Uterus (tissue), 4 donors: ENCODE measurements around the gene MS4A15. TPM values are rescaled to one million over a fixed set of nuclear protein-coding genes. Genes with fewer than 3 reads are reported as not detected.

Experiments
- DNase-seq, 2 donors: peaks; one replicate each; pipeline ENCODE4 v3.0.0-alpha.2; 2019 to 2020
- H3K27ac ChIP-seq, 2 donors: fragments of 200-600 bp; sonication (generic); 1 replicate in 1 of 2; 2 replicates in 1 of 2; pipeline ENCODE4 v1.5.1; 2016 to 2018
- H3K27me3 ChIP-seq, 2 donors: fragments of 200-600 bp; sonication (generic); one replicate each; pipeline ENCODE4 v1.5.1; 2018 to 2019; ENCODE audit warnings: control low read depth in 1 of 2
- H3K36me3 ChIP-seq, 2 donors: fragments of 200-600 bp; sonication (generic); one replicate each; pipeline ENCODE4 v1.5.1; 2019; ENCODE audit warnings: control low read depth in 1 of 2
- H3K4me1 ChIP-seq, 2 donors: fragments of 200-600 bp; sonication (generic); one replicate each; pipeline ENCODE4 v1.5.1; 2018 to 2019; ENCODE audit warnings: control low read depth in 1 of 2
- H3K4me3 ChIP-seq, 2 donors: fragments of 200-600 bp; sonication (generic); 1 replicate in 1 of 2; 2 replicates in 1 of 2; pipeline ENCODE4 v1.5.1; 2018 to 2019; ENCODE audit warnings: mild to moderate bottlenecking in 1 of 2
- H3K9me3 ChIP-seq, 2 donors: fragments of 200-600 bp; sonication (generic); one replicate each; pipeline ENCODE4 v1.5.1; 2019; ENCODE audit warnings: control low read depth in 1 of 2
- CTCF ChIP-seq, 4 experiments: fragments of 200-600 bp in 2 of 4; fragments of 450-650 bp in 2 of 4; sonication (generic) in 2 of 4; IDR thresholded peaks; one replicate each; pipeline ENCODE4 v1.5.1; 2016 to 2019; ENCODE audit warnings: antibody characterized with exemption in 4 of 4, mild to moderate bottlenecking in 2 of 4, moderate library complexity in 1 of 4
- POLR2A ChIP-seq, 2 donors: fragments of 450-650 bp; IDR thresholded peaks; one replicate each; pipeline ENCODE4 v1.6.1; 2016; ENCODE audit warnings: antibody characterized with exemption in 2 of 2, mild to moderate bottlenecking in 1 of 2, moderate library complexity in 1 of 2
- intact Hi-C: fragments of 100-400 bp; cut with DNase I; formaldehyde crosslinking; loops from one replicate; pipeline ENCODE4 v1.15.1; 2023; ENCODE audit warnings: low total_unique reads
- total RNA-seq, 4 donors: library from RNA; depleted of rRNA in 3 of 4; stranded (reverse); fragments of >200 nt in 3 of 4; gene quantifications; one replicate each; pipeline versions ENCODE4 v1.1.0 to v1.2.4, GENCODE V29; 2014 to 2023
- donor health status: DM: yes; HTN: yes; CAD: no.

MS4A15 gene
- total RNA-seq, 4 donors from 2014 or later = not detected

GRCh38 chr11:60761436-60762190, 4.9 kb downstream of the MS4A15 start:
- no peaks in the 10 kb centered on the region for H3K4me1 ChIP-seq
- intact Hi-C loops = no loop called here
- H3K4me3 ChIP-seq = no peak overlapping the region
- DNase-seq = no peak
- no peak overlapping the region for H3K27ac ChIP-seq
- TF ChIP-seq CTCF (IDR thresholded peaks at IDR 0.05) (no peak), POLR2A (IDR thresholded peaks at IDR 0.05) (no peak)
- no peaks in the 10 kb centered on the region for H3K27me3 ChIP-seq
- no peaks in the 10 kb centered on the region for H3K36me3 ChIP-seq
- H3K9me3 ChIP-seq = no peaks in the 10 kb centered on the region

- intact Hi-C loops = no loop called here
- H3K4me3 ChIP-seq = no peak overlapping the region
- no peak overlapping the region for H3K27ac ChIP-seq
- no peak for DNase-seq
- TF ChIP-seq POLR2A (IDR thresholded peaks at IDR 0.05) (no peak), CTCF (IDR thresholded peaks at IDR 0.05) (no peak)
- no peaks in the 10 kb centered on the region for H3K9me3 ChIP-seq
- no peaks in the 10 kb centered on the region for H3K4me1 ChIP-seq
- H3K36me3 ChIP-seq = no peaks in the 10 kb centered on the region
- H3K27me3 ChIP-seq = no peaks in the 10 kb centered on the region
Measured at GRCh38 chr11:60762851-60763691, 6.4 kb downstream of the MS4A15 start.

DNA sequence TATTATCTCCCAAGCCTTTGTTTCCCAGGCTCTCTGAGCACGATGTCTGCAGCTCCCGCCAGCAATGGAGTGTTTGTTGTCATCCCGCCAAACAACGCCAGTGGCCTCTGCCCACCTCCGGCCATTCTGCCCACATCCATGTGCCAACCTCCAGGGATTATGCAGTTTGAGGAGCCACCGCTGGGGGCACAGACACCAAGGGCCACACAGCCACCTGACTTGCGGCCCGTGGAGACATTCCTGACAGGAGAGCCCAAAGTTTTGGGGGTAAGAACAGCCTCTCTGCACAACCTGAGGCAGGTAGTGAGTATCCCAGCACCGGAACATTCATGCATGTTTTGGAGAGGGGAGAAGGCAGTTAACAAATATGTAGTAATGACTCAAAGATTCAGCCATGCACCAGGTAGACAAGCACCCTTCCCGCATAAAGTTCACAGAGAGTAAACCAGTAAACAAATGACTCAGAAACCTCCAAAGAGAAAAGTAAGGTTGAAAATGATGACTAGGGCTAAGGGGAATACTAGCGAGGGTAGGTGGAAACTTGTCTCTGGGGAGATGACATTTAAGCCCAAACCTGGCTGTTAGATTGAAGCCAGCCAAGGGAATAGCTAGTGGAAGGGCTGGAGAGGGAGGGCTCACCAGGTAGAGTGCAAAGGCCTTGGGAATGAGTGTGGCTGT, 7.2 kb downstream of the MS4A15 start:
- DNase-seq = no peak
- intact Hi-C loops = no loop called here
- Histone ChIP-seq H3K27ac (no peak overlapping the region), H3K36me3 (no peaks in the 10 kb centered on the region), H3K4me1 (no peaks in the 10 kb centered on the region), H3K9me3 (no peaks in the 10 kb centered on the region), H3K4me3 (no peak overlapping the region), H3K27me3 (no peaks in the 10 kb centered on the region)
- TF ChIP-seq POLR2A (IDR thresholded peaks at IDR 0.05) (no peak), CTCF (IDR thresholded peaks at IDR 0.05) (no peak)

GRCh38 chr11:60764879-60765278, 8.2 kb downstream of the MS4A15 start:
- TF ChIP-seq POLR2A (IDR thresholded peaks at IDR 0.05) (no peak), CTCF (IDR thresholded peaks at IDR 0.05) (no peak)
- Histone ChIP-seq H3K9me3 (no peaks in the 10 kb centered on the region), H3K4me3 (no peak overlapping the region), H3K27ac (no peak overlapping the region), H3K4me1 (no peaks in the 10 kb centered on the region), H3K36me3 (no peaks in the 10 kb centered on the region), H3K27me3 (no peaks in the 10 kb centered on the region)
- intact Hi-C loops = no loop called here
- no peak for DNase-seq
